ENCODE measurements around the gene ZKSCAN4.

DNA sequence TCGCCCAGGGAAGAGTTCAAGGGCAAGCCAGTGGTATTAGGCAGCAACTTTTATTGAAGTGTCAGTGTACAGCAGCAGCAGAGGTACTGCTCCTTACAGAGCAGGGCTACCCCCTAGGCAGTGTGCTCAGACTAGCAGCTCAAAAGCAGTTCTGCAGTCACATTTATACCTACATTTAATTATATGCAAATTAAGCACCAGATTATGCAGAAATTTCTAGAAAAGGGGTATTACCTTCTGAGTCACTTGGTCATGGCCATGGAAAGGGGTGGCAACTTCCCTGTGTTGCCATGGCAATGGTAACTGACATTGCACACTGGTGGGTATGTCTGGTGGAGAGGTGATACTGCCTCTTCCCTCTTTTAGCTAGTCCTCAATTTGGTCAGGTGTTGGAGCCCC, 2.1 kb upstream of the ZKSCAN4 start:
- TF ChIP-seq CTCF (IDR thresholded peaks at IDR 0.05) = no peak
- no peak for TF ChIP-seq ZFX (IDR thresholded peaks at IDR 0.05; ENCODE audit: borderline replicate concordance)

All from 22Rv1 (cell line).